Measurements from ENCODE around the gene KCNK3.

KCNK3 gene

DNA sequence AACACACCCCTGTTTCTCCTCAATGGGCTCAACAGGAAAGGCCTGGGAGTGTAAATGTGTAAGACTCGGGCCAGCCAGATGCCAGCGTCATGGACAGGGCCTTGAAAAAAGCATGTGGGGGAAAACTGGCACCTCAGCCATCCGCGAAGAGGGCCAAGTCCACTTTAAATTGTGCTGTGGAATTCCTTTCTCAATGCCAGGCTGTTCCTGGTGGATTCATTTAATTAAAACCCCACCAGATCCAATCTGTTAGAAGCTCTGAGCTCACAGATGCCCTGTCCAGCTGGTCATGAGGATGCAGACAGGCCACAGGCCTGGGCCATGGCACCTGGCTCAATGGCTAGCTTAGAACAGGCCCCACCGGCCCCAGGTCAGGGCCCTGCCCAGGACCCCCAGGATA lies 24.8 kb downstream of the KCNK3 start:
- no peaks in the 10 kb centered on the region for H3K27me3 ChIP-seq (ENCODE audit: low read depth)
- in situ Hi-C loops (cut with MboI; ENCODE audit: low sequenced_read_pairs): no loop called here
- no peak for DNase-seq (ENCODE audit: low spot score in 2 of 2)

DNA sequence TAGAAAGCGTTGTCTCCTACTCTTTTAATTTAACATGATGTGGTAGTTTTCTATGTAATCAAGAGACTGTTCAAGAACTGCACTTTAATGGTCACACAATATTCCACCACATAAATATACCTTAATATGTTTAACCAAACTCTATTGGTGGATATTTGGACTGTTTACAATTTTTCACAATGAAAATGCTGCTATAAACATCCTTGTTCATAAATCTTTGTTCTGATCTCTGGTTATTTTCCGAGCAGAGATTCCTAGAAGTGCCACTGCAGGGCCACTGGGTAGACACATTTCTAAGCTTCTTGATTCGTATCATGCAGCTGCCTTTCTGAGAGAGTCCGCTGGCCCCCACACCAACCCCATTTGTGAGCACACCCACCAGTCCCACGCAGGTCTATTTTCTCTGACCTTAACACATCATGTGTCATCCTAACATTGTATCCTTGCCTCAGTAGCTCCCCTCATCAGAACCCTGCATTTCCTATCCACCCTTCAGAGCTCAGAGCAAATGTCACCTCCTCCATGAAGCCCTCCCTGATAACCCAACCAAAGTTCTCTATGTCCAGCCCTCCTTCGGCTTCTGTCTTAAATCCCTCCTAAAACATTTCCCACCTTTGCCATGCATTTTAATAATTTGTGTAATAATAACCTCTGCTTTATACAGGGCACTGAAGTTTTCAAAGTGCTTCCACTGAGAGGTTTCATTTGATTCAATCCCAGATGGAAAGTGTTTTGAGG lies 26.6 kb downstream of the KCNK3 start:
- no peaks in the 10 kb centered on the region for H3K9me3 ChIP-seq
- no peaks in the 10 kb centered on the region for H3K27me3 ChIP-seq (ENCODE audit: low read depth)
- in situ Hi-C loops (cut with MboI; ENCODE audit: low sequenced_read_pairs): no loop called here
- no peaks in the 10 kb centered on the region for H3K36me3 ChIP-seq (replicated peaks)
- DNase-seq (ENCODE audit: low spot score in 2 of 2): no peak
- H3K4me3 ChIP-seq: no peak overlapping the region
- no peaks in the 10 kb centered on the region for H3K4me1 ChIP-seq

More for the DNA sequence above, 24.8 kb downstream of the KCNK3 start:
- H3K9me3 ChIP-seq: no peaks in the 10 kb centered on the region
- H3K36me3 ChIP-seq (replicated peaks): no peaks in the 10 kb centered on the region
- no peak overlapping the region for H3K4me3 ChIP-seq
- no peaks in the 10 kb centered on the region for H3K4me1 ChIP-seq

DNA sequence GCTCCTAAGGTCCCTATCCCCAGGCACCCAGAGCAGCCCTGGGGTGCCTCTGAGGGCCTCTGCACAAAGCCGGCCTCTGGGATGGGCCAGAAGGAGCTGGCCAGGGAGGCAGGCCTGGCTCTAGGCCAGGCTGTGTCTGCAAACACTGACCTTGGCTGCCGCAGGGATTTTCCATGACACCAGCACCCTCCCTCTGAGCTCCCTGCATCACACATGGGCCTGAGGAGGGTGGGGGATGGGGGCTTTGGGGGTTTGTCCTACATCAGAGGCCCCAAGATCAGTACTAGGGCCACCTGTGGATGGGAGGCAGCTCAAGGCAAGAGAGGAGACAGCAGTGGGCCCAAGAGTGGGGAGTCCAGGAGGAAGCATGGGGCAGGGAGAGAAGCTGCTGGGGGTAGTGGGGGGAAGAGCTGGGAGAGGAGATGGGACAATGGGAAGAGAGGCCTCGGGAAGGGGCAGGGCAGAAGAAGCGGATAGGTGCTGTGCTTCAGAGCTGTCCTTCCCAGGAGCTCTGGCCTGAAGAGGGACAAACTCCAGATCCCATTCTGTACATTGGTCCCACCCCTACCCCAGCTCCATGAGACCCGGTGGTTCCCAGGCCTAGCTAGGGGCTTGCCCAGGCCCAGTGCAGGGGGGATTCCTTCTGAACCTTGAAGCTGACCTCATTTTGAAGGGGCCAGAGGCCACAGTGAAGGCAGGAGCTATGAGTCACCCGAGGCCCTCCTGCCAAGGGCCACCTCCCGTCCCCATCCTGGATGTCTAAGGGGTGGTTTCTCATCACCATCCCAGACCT lies 28.0 kb downstream of the KCNK3 start:
- Histone ChIP-seq H3K4me3 (no peak overlapping the region), H3K4me1 (no peaks in the 10 kb centered on the region), H3K9me3 (no peaks in the 10 kb centered on the region), H3K36me3 (replicated peaks) (no peaks in the 10 kb centered on the region), H3K27me3 (ENCODE audit: low read depth) (no peaks in the 10 kb centered on the region)
- in situ Hi-C loops (cut with MboI; ENCODE audit: low sequenced_read_pairs): no loop called here
- peak in 1 of 2 experiments; percentile 29 for DNase-seq (ENCODE audit: low spot score in 2 of 2)

DNA sequence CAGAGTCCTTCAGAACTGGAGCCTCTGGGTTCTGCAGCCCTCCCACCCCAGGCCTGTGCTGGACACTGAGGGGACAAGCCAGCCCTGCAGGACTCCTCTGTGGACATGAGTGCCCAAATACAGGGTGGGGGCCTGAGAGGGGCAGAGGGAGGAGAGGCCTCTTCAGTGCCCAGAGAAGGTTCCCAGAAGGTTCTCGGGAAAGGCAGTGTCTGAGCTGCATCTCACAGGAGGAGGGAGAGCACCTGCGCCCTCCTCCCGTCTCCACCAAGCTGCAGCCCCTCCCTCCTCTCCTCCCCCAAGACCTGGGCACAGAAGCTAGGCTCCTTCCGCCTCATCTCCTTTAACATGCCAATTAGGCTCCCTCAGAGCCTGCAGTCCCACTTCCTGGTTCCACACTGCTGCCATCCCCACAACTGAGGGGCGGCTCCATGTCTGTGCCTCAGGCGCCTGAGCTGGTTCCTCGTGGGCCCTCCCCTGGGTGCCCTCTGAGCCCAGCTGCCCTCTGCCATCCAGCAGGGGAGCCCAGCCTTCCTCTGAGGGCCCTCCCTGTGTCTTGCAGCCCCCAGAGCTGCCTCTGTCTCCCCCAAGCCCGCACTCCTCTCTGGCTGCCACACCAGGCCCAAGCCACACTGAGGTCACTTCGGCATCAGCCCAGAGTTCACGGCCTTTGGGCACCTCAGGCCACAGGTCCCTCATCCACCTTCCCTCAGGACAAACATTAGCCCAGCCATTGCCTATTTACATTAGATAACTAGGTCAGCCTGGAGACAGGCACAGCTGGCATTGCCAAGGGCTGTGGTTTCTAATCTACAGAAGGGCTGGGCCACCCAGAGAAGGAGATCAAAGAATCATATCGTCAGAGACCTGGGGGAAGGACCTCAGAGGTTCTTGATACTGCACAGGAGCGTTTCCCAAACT lies 28.9 kb downstream of the KCNK3 start:
- no peaks in the 10 kb centered on the region for H3K27me3 ChIP-seq (ENCODE audit: low read depth)
- in situ Hi-C loops (cut with MboI; ENCODE audit: low sequenced_read_pairs): no loop called here
- DNase-seq (ENCODE audit: low spot score in 2 of 2): no peak
- no peaks in the 10 kb centered on the region for H3K4me1 ChIP-seq
- no peaks in the 10 kb centered on the region for H3K36me3 ChIP-seq (replicated peaks)
- H3K4me3 ChIP-seq: no peak overlapping the region
- H3K9me3 ChIP-seq: no peaks in the 10 kb centered on the region

GRCh38 chr2:26722328-26722727 lies 29.8 kb downstream of the KCNK3 start:
- Histone ChIP-seq H3K4me3 (no peak overlapping the region), H3K4me1 (no peaks in the 10 kb centered on the region), H3K36me3 (replicated peaks) (no peaks in the 10 kb centered on the region), H3K27me3 (ENCODE audit: low read depth) (no peaks in the 10 kb centered on the region), H3K9me3 (no peaks in the 10 kb centered on the region)
- in situ Hi-C loops (cut with MboI; ENCODE audit: low sequenced_read_pairs): no loop called here
- no peak for DNase-seq (ENCODE audit: low spot score in 2 of 2)

GRCh38 chr2:26722911-26723310 lies 30.4 kb downstream of the KCNK3 start:
- no peaks in the 10 kb centered on the region for H3K4me1 ChIP-seq
- no peaks in the 10 kb centered on the region for H3K36me3 ChIP-seq (replicated peaks)
- in situ Hi-C loops (cut with MboI; ENCODE audit: low sequenced_read_pairs): no loop called here
- H3K4me3 ChIP-seq: no peak overlapping the region
- no peak for DNase-seq (ENCODE audit: low spot score in 2 of 2)
- no peaks in the 10 kb centered on the region for H3K9me3 ChIP-seq
- H3K27me3 ChIP-seq (ENCODE audit: low read depth): no peaks in the 10 kb centered on the region

DNA sequence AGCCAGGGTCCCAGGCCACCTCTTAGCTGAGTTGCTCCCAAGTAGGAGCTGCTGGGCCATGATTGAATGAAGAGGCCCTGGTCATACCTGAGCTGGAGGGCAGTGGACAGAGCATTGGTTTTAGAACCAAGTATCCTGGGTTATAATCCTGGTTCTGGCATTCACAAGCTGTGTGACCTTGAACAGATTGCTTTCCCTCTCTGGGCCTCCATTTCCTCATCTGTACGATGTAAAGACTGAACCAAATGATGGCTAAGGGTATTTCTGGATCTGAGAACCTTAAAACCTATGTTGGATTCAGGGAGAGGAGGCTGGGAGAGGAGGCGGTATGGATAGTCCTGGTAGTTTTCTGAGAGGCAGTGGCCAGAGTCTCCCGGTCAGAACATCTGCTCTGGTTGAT lies 31.0 kb downstream of the KCNK3 start:
- Histone ChIP-seq H3K27me3 (ENCODE audit: low read depth) (no peaks in the 10 kb centered on the region), H3K36me3 (replicated peaks) (no peaks in the 10 kb centered on the region), H3K4me1 (no peaks in the 10 kb centered on the region), H3K9me3 (no peaks in the 10 kb centered on the region), H3K4me3 (no peak overlapping the region)
- in situ Hi-C loops (cut with MboI; ENCODE audit: low sequenced_read_pairs): no loop called here
- DNase-seq (ENCODE audit: low spot score in 2 of 2): no peak

DNA sequence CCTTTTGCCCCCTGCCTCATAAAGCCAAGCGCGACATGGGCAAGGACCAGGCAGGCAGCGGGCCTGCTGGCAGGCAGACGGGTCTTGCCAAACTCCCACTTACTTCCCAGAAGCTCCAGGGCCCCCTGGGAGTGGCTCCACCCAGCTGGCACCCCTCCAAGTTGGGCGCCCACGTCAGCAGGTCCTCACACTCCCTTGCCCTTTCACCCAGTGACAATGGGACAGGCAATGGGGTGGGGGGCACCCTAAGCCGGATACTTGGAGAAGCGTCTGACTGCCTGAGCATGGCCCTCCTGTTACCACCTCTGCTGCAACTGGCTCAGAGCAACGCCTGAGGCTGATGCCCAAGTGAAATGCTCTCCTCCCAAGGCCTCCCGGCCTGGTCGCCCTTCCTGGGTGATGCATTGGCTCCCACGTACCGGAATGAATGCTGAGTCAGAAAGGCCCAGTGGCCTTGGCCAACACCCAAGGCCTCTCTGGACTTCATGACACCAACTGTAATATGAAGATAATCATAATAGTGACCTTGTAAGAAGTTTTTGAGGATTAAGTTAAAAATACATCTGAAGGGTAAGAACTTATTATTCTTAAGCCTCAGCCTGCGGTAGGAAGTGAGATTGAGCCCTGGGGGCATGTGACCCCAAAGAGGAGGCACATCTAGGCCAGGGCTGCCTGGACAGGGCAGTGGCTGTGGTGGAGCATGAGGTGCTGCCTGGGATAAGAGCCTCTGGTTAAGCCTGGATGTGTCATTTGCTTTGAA lies 31.6 kb downstream of the KCNK3 start:
- Histone ChIP-seq H3K27me3 (ENCODE audit: low read depth) (no peaks in the 10 kb centered on the region), H3K36me3 (replicated peaks) (no peaks in the 10 kb centered on the region), H3K4me3 (no peak overlapping the region), H3K9me3 (no peaks in the 10 kb centered on the region), H3K4me1 (no peaks in the 10 kb centered on the region)
- in situ Hi-C loops (cut with MboI; ENCODE audit: low sequenced_read_pairs): no loop called here
- DNase-seq (ENCODE audit: low spot score in 2 of 2): peak in 1 of 2 experiments; percentile 23

DNA sequence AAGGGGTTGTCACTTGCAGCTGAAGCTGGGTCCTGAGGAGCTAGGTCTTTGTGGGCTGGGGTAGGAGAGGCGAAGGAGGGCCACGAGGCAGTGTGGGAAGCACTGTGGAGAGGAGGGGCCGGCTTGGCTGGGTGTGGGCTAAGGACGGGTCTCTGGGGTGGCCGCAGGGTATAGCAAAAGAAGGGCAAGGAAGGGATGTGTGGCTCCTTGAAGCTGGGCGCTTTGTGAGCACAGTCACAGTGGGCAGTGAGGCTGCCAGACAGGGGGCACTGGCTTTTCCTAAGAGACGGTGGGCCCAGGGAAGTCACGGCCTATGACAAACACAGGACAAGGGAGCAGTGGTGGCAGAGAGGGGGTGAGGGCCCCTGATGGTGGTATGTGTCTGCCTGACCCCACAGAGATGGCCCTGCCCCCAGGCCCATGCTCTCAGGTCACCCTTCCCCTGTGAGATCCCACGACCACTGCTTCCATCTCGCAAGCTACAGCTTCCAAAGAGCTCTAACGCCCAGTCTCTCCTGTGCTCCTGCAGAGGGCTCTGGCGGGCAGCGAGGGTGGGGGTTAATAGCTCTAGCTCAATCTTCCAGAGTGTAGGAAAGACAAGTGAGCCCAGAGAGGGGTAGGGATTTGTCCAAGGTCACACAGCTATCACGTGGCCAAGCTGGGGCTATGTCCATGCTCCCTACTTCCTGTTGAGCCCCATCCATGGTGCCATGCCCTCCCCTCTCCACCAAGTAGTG lies 32.4 kb downstream of the KCNK3 start:
- H3K36me3 ChIP-seq (replicated peaks): no peaks in the 10 kb centered on the region
- H3K9me3 ChIP-seq: no peaks in the 10 kb centered on the region
- no peaks in the 10 kb centered on the region for H3K4me1 ChIP-seq
- H3K4me3 ChIP-seq: no peak overlapping the region
- DNase-seq (ENCODE audit: low spot score in 2 of 2): no peak
- in situ Hi-C loops (cut with MboI; ENCODE audit: low sequenced_read_pairs): no loop called here
- H3K27me3 ChIP-seq (ENCODE audit: low read depth): no peaks in the 10 kb centered on the region

- Histone ChIP-seq H3K27me3 (ENCODE audit: low read depth) (no peaks in the 10 kb centered on the region), H3K9me3 (no peaks in the 10 kb centered on the region), H3K4me1 (no peaks in the 10 kb centered on the region), H3K36me3 (replicated peaks) (no peaks in the 10 kb centered on the region), H3K4me3 (no peak overlapping the region)
- in situ Hi-C loops (cut with MboI; ENCODE audit: low sequenced_read_pairs): no loop called here
- no peak for DNase-seq (ENCODE audit: low spot score in 2 of 2)
Measured at GRCh38 chr2:26725521-26725820, 32.9 kb downstream of the KCNK3 start.

- Histone ChIP-seq H3K4me3 (no peak overlapping the region), H3K4me1 (no peaks in the 10 kb centered on the region), H3K27me3 (ENCODE audit: low read depth) (no peaks in the 10 kb centered on the region), H3K36me3 (replicated peaks) (no peaks in the 10 kb centered on the region), H3K9me3 (no peaks in the 10 kb centered on the region)
- no peak for DNase-seq (ENCODE audit: low spot score in 2 of 2)
- in situ Hi-C loops (cut with MboI; ENCODE audit: low sequenced_read_pairs): no loop called here
Measured at GRCh38 chr2:26726228-26726627, 33.7 kb downstream of the KCNK3 start.

DNA sequence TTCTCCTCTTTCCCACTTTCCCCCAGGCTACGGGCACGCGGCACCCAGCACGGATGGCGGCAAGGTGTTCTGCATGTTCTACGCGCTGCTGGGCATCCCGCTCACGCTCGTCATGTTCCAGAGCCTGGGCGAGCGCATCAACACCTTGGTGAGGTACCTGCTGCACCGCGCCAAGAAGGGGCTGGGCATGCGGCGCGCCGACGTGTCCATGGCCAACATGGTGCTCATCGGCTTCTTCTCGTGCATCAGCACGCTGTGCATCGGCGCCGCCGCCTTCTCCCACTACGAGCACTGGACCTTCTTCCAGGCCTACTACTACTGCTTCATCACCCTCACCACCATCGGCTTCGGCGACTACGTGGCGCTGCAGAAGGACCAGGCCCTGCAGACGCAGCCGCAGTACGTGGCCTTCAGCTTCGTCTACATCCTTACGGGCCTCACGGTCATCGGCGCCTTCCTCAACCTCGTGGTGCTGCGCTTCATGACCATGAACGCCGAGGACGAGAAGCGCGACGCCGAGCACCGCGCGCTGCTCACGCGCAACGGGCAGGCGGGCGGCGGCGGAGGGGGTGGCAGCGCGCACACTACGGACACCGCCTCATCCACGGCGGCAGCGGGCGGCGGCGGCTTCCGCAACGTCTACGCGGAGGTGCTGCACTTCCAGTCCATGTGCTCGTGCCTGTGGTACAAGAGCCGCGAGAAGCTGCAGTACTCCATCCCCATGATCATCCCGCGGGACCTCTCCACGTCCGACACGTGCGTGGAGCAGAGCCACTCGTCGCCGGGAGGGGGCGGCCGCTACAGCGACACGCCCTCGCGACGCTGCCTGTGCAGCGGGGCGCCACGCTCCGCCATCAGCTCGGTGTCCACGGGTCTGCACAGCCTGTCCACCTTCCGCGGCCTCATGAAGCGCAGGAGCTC lies 35.4 kb downstream of the KCNK3 start:
- Histone ChIP-seq H3K36me3 (replicated peaks) (no peaks in the 10 kb centered on the region), H3K4me1 (no peaks in the 10 kb centered on the region), H3K9me3 (no peaks in the 10 kb centered on the region), H3K4me3 (no peak overlapping the region), H3K27me3 (ENCODE audit: low read depth) (no peaks in the 10 kb centered on the region)
- in situ Hi-C loops (cut with MboI; ENCODE audit: low sequenced_read_pairs): no loop called here
- DNase-seq (ENCODE audit: low spot score in 2 of 2): peak in 1 of 2 experiments; percentile 42
